NCI-H1092 treated with DMSO at 0.1 percent for 48 hours (cell line): Measurements from ENCODE around the gene TEAD4.
"Not testable (repeated sequence)": the region's sequence is repeated elsewhere in the genome, so short reads cannot be mapped to it uniquely, and the experiment has no call there.

Experiments
- DNase-seq: peaks from one replicate; lab custom pipeline; 2025; lab: John Stamatoyannopoulos, UW

Gene TEAD4

DNA sequence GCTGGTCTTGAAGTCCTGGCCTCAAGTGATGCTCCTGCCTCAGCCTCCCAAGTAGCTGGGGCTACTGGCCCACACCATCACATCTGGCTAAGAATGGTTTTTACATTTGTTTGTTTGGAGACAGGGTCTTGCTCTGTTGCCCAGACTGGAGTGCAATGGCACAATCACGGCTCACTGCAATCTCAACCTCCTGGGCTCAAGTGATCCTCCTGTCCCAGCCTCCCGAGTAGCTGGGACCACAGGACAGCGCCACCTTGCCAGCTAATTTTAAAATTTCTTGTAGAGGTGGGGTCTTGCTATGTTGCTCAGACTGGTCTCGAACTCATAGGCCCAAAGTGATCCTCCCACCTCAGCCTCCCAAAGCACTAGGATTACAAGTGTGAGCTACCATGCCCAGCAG lies 89.3 kb downstream of the TEAD4 start:
- DNase-seq, result no peak

DNA sequence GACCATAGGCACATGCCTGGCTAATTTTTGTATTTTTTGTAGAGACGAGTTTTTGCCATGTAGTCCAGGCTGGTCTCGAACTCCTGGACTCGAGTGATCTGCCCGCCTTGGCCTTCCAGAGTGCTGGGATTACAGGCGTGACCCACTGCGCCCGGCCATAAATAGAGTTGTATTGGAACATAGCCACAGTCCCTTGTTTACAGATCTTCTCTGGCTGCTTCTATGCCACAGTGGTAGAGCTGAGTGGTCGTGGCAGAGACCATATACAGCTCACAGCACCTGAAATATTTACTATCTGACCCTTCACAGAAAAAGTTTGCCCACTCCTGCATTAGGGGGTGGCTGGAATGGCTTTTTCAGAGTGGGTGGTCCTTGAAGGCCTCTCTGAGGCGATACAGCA lies 90.0 kb downstream of the TEAD4 start:
- DNase-seq, result no peak

DNA sequence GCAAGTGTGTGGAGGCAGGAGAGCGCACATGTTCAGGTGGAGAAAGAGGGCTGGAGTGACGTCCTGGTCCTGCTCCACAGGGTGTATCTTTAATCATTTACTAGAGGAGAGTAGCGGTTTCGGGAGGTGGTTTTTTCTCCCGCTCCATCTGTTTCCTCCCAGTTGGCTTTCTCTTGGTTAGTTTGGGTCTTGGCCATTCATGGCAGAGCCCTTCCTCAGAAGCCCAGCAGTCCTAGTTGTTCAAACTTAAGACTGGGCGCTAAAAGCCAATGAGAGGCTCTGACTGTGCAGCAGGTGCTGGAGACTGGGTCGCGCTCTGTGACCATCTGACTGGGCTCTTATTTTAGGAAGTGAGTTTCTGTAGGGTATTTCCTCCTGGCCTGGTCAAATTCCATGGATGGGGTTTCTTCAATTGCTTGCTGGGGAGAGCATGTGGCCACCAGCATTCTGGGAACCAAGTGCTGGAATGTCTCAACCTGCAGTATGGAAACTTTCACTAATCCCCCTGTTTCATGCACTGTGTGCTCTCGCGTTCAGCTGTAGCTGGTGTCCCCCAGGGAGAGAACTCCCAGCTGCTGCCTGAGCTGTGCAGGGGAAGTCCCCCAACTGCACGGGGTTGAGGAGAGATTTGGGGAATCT lies 90.5 kb downstream of the TEAD4 start:
- no peak for DNase-seq

DNA sequence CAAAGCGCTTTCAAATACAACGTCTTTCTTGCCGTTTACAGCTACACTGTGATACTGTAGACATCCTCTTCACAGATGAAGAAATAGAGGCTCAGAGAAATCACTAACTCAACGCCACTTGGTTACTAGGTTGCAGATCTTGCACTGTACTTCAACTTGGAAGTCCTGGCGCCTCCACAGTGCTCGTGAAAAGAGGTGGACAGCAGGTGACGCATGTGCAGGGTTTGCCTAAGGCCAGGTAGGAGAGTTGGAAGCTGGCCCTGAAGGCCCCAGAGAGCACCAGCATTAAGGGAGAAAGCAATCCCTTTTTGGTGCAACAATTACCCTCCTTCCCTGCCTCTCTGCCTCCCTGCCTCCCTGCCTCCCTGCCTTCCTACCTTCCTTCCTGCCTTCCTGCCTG lies 95.2 kb downstream of the TEAD4 start:
- DNase-seq, result no peak

DNA sequence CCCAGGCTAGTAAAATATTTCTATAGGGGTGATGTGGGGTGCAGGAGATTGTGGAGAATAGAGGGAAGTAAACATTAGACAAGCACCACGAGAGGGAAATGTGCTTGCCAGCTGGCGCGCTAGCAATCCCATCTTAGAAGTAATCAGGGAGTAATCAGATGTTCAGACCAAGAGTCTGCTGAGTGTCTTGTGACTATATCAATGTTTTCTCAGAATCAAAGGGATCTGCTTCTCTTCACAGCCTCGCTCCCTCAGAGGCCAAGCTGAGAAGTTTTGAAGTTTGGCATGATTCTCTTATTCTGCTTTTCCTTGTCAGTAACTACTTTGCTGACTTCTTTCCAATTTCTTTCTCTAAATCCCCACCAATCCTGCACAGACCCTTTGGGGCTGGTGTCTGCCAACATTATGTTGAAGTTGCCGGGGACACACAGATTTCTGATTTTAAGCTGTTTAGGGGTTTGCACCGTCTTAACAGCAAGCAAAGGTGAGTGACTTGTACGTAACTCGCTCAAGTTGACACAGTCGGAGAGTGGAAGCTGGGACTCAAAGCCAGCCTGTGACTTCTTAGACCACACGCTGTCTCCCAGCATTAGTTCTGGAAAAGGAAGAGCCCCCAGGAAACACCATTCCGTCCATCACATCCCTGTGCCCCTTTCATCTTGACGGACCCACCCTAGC lies 96.0 kb downstream of the TEAD4 start:
- DNase-seq, result no peak

DNA sequence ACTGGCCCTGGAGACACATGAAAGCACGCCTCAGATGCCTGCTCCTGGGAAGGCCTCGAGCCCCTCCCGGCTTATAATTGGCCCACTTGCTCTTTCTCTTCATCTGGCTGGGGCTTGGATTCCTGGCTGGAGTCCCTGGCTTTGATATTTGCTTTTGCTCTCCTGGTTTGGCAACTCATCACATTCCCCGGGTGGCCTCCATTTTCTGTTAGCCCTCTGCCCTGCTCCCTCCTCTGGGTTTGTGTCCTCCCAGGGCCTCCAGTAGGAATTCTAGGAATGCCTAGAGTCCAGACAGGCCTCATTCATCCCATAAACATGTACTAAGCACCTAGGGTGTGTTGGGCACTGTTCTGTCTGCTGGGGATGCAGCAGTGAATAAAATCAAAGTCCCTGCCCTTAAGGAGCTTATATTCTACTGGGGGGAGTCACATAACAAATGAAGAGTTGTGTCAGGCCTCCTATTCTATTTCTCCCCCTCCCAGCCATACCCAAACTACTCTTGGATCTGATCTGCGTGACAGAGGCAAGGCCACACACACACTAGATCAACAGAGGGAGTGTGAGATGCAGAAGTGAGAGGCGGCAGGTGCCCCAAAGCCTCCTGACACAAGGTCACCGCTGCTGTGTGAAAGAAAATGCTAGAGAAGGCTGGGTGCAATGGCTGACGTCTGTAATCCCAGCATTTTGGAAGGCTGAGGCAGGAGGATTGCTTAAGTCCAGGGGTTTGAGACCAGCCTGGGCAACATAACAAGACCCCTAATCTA lies 96.7 kb downstream of the TEAD4 start:
- DNase-seq, result peak; percentile 73

DNA sequence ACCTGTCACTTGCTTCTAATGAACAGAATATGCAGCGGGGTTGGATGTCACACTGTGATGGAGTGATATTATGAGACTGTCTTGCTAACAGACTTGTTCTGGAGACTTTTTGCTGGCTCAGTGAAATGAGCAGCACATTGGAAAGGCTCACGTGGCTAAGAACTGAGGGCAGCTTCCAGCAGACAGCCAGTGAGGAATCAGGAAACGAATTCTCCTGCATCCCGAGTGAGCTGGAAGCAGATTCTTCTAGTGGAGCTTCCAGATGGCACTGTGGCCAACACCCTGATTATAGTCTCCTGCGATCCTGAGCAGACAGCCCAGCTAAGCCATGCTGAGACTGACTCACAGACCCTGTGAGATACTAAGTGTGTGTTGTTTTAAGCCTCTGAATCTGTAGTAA lies 101.9 kb downstream of the TEAD4 start:
- DNase-seq, result no peak

DNA sequence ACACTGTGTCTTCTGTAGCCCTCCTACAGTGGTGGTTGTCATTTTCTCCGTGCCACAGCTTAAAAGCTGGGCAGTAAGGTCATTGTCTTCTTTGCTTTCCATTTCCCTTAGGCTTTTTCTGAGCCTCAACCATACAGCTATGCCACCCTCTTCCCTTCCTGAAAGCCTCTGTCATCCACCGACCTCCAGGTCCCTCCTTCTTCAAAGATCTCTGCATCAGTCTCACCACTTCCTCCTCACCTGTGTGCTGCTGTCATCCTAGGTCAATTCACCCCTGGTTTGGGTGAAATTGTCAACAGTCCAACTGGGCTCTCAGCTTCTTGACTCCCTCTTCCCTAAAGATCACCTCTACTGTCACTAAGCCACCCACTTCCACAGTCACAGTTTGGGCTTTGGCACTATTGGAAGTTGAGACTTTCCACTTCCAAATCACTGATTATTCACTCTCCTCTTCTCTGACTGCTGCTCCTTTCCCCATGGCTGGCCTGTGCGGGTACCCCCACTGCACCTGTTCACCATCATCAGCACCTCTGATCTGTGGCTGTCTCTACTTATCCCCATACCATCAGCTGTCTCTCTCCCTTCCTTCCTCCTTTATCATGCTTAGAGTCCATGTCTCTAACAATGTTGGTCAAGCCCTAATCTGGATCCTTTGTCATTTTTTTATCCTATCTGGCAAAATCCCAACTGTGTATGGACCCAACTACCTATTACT lies 102.5 kb downstream of the TEAD4 start:
- DNase-seq, result no peak

DNA sequence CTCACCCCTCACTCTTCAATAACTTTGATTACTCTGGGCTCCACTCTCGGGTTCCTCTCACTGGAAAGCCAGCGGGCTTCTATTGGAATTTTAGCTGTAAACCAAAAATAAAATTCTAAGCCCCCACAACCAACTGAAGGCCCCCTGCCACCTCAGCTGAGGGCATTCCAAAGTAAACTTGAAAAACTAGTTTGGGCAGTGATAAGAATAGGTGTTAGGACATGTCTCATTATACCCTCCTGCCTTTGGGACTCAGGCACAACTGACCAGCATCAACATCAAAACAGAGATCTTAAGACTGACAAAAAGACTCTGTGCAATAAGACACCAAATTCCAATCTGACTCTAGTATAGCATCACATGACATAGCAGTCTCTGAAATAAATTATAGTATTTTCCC lies 106.1 kb downstream of the TEAD4 start:
- no peak for DNase-seq

DNA sequence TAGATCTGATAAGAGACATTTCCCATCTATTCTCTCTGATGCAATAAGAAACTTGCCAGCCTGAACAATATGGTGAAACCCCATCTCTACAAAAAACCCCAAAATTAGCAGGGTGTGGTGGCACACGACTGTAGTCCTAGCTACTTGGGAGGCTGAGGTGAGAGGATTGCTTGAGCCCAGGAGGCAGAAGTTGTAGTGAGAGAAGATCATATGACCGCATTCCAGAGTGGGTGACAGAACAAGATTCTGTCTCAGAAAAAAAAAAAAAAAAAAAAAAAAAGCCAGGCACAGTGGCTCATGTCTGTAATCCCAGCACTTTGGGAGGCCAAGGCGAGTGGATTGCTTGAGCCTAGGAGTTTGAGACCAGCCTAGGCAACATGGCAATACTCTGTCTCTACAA lies 106.6 kb downstream of the TEAD4 start:
- DNase-seq, result not testable (repeated sequence)

DNA sequence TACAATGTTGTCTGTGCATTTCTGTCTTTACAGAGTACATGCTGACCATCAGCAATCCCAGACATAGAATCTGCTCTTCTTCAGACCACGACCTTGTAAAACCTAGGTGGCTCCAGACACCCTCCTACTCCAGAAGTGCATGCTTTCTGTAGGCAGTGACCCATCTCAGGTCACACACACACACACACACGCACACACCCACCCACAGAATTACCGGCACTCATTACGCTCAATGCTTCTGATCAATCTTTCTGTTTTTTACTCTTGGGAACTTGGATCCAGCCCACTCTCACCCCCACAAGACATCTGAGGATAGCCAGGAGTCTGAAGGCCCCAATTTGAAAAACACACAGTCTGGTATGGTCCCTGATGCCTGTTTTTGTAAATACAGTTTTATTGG lies 110.5 kb downstream of the TEAD4 start:
- no peak for DNase-seq

DNA sequence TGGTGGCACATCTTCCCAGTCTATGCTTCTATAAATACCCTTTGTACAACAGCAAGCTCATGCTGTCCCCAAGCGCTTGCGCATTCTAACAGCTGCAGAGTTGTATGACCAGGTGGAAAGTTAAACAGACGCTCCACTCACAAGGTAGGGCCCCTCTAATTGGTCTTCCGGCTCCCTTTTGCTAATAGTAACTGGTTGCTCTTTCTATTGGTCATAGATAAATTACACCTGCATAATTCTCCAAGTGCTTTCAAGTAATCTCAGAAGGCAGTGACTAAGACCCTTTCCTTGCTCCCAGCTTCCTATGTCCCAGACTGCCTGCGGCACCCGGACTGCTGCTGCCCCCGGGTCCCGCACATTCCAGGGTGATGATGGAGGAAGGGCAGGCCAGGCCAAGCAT lies 111.9 kb downstream of the TEAD4 start:
- DNase-seq, result peak; percentile 14

DNA sequence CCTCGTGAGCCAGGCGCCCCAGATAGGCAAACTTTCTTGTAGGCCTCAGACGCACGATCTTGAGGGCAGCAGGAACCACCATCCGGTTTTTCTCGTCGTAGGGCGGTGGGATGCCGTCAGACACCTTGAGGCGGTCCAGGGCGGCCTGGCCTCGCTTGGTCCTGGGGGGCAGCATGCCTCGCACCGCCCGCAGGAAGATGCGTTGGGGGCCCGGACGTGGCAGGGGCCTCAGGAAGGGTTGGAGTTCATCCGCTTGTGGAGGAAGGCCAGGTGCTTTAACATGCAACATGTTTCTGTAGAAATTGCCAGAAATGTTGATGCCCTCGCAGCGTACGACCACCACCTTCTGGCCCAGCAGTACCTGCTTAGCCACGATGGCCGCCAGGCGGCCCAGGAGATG lies 112.5 kb downstream of the TEAD4 start:
- DNase-seq, result no peak

DNA sequence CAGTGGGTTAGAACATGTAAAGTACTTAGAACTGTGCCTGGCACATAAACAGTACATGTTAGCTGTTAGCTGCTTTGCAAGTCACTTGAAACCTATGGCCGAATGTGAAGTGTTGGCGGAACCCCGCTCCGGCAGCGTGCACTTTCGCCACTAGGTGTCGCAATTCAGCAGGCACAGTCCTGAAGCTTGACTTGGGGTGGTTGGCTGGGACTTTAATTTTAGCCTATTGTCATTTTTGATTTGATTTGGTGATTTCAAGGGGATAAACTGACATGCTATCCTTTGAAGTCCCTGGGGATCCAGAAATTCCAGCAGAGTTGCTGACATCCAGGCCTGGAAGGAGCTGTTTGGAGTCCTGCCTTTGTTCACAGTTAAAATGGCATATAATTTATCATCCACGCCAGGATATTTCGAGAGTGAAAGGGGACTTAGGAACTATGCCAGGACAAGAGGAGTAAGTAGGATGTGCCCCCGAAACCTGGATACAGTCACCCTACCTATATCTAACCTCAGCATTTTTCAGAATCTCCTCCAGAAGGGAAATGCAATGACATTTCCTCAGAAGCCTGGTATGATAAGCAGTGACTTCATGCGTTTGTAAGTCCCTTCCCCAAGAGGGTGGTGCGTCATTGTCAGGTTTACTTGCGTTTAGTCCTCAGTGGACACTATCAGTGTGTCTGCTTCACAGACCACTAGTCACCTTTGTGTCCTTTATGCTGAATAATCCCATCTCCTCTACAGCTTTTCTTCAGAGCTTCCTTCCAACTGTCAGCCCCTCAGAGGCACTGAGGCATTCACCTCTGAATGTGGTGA lies 114.4 kb downstream of the TEAD4 start:
- peak; percentile 73 for DNase-seq

DNA sequence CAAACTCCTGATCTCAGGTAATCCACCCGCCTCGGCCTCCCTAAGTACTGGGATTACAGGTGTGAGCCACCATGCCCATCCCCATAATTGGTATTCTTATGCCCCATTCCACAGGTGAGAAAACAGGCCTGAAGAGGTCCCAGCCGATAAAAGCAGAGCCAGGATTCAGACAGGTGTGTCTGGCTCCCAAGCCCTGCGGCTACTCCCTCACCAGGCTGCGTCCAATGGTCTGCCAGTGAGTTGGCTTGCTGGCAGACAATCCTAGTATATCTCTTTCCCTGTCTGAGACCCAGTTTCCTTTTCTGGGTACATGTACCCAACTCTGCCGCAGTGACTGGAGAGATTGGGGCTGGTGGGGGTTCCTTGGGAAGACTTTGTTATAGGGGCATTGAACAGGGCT lies 116.1 kb downstream of the TEAD4 start:
- DNase-seq, result no peak

DNA sequence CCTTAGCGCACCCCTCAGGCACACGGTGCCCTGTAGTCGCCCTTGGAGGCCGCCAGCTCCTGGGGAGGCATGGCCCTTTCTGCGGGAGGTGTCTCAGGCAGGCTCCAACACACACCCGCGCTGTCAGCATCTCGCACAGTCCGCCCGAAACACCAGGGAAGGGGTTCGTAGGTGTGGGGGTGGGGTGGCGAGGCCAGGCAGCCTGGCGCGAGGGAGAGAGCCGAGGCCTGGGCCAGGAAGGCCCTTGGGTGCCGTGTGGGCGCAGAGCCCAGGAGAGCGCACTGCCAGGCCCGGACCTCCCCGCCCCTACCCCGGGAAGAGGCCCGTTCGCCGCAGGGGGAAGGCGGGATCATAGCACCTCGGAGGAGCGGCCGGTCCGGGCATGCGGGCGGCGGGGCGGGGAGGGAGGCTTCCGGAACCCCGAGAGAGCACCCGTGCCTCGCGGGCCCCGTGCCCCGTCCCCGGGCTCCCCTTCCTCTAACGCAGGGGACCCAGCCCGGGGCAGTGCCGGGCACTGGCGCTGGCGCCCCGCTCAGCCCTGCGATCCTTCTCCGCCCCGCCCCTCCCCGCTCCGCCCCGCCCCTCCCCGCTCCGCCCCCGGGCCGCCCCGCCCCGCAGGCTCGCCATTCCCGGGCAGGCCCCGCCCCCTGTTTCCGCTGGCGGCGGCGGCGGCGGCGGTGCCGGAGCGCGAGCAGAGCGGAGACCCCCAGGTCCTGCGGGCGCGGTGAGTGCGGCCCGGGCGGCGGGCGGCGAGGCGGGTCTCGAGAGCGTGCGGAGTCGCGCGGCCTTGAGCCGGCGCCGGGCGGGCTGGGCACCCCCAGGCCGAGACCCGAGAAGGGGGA lies 117.8 kb downstream of the TEAD4 start, which contains the start of gene TSPAN9:
Gene TSPAN9, plus strand, starts transcription at position 650 of the 842 bp plus-strand sequence. CDS start 123,815 bp downstream, outside the sequence.
- peak; percentile 72 for DNase-seq

DNA sequence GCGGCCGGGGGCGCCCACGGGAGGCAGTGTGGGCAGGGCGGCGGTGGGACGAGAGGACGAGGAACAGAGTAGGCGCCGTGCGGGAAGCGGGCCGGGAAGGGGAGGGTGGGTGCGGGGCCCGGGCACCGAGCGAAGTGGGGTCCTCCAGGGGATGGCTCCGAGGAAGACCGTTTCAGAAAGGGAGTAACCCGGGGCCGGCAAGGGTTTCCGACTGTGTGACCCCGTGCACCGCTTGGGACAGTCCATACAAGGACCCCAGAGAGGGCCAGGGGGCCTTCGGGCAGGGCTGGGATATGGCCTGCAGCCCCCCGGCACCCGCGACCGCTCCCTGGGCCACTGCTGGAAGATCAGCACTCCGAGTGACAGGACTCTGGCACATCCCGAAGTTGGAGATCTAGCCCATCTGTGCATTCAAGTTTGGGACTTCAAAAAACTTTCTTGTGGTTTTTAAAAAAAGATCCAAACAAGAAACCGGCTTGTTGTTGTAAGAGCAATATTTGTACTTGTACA lies 118.4 kb downstream of the TEAD4 start:
- no peak for DNase-seq

DNA sequence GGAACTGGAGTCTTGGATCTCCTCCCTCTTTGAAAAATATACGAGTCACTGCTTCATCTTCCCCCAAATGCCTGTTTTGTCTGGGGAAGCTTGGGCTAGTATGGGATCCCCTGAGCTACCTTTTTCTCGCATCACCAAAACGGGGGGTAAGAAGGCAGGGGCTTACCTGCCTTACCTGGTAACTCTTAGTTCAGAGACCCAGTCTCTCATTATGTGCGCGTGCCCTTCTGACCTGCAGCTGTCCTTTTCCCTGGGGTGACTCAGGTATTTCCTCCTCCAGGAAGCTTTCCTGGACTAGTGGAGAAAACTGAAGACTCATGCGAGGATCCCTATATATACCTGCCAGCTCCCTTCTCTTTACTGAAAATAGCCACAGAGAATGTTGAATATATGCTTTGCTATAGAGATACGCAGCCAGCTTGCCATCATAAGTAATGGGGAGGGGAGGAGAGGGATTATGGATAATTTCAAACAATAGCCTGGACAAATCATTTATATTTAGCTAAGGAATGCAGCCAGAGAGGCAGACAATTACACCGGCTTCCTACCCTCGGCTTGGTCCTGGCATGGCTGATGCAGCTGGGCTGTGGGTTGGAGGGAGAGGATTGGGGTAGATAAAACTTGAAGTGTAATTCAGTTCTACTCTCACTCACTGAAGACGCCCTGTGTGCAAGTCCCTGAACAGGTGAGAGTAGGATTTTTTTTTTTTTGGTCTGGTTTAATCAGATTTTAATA lies 119.1 kb downstream of the TEAD4 start:
- DNase-seq, result no peak

DNA sequence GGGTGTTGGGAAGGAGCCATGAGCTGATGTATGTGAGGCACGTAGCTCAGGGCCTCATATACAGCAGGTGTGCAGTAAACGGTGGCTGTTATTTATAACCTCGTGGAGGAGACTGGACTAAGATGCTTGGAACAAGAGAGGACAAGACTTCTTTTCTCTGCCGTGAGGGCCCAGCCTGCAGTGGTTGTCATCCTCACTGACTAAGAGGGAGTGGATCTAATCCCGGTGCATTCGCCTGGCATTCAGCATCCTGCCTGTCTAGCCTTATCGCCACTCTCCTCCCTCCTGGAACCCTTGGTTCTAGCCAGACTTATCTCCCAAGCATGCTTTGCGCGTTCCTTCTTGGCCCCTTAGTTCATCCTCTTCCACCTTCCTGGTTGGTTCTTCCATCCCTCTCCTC lies 121.9 kb downstream of the TEAD4 start:
- no peak for DNase-seq

DNA sequence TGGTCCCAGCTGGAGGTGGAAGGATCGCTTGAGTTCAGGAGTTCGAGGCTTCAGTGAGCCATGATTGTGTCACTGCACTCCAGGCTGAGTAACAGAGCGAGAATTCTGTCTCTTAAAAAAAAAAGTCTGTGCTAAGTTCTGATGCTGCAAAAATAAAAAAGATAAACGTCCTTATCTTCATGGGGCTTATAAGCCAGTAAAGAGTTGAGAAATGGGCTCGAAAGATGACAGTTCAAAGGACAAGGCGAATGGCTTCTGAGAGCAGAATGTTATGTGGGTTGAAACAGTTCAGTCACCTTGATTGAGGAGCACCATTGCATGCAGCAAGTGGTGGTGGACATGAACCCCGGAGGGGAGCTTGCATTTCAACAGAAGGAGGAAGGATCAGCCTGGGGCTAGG lies 122.7 kb downstream of the TEAD4 start:
- DNase-seq, result no peak
